H1 (cell line): ENCODE data around the gene ITGB2. TPM values are rescaled to one million over a fixed set of nuclear protein-coding genes. Genes with fewer than 3 reads are reported as not detected.

Experiments
- CTCF ChIA-PET: fragments of 300-600 bp; sonication (Branson Sonifier 250); formaldehyde crosslinking; loops from one replicate; lab custom pipeline; 2021; ENCODE audit not compliant: partially characterized antibody; lab: Charles Lee
- POLR2A ChIA-PET: fragments of 300-600 bp; sonication (Branson Sonifier 250); formaldehyde crosslinking; loops from one replicate; lab custom pipeline; 2021; ENCODE audit warnings: inconsistent platforms; ENCODE audit not compliant: partially characterized antibody; lab: Charles Lee
- DNase-seq, 2 experiments: peaks; one replicate each; pipeline versions ENCODE4 v3.0.0 to v3.0.0-alpha.2; 2010 to 2022; ENCODE audit warnings: low spot score in 2 of 2, low read depth in 1 of 2, mixed read lengths in 1 of 2
- FAIRE-seq: peaks from 2 replicates; lab custom pipeline; 2011; peaks lifted over from hg19 to GRCh38; lab: Jason Lieb, UNC
- H2AFZ ChIP-seq: 2 replicates; pipeline ENCODE4 v1.8.1; 2012; ENCODE audit warnings: low read length, inconsistent platforms
- H2AK5ac ChIP-seq: 2 replicates; pipeline ENCODE4 v1.6.1; 2013; ENCODE audit warnings: low read depth, low read length
- H2BK120ac ChIP-seq: replicated peaks from 2 replicates; pipeline ENCODE3; 2013; ENCODE audit warnings: low read depth, low read length, inconsistent platforms
- H2BK12ac ChIP-seq: 2 replicates; pipeline ENCODE4 v1.6.1; 2013; ENCODE audit warnings: low read depth, low read length
- H2BK15ac ChIP-seq: 2 replicates; pipeline ENCODE4 v1.6.1; 2013; ENCODE audit warnings: low read length
- H2BK20ac ChIP-seq: 2 replicates; pipeline ENCODE4 v1.6.1; 2013; ENCODE audit warnings: low read length
- H2BK5ac ChIP-seq: 2 replicates; pipeline ENCODE4 v1.6.1; 2013; ENCODE audit warnings: low read depth, low read length
- H3K14ac ChIP-seq: 2 replicates; pipeline ENCODE4 v1.6.1; 2013; ENCODE audit warnings: inconsistent platforms; ENCODE audit not compliant: insufficient read length
- H3K18ac ChIP-seq: 2 replicates; pipeline ENCODE4 v1.6.1; 2013; ENCODE audit warnings: low read length; ENCODE audit errors: extremely low read depth
- H3K23ac ChIP-seq: 2 replicates; pipeline ENCODE4 v1.6.1; 2013; ENCODE audit warnings: inconsistent platforms; ENCODE audit not compliant: insufficient read length
- H3K23me2 ChIP-seq: 2 replicates; pipeline ENCODE4 v1.6.1; 2013; ENCODE audit warnings: low read depth, low read length
- H3K27ac ChIP-seq: 2 replicates; pipeline ENCODE4 v1.6.1; 2011; ENCODE audit warnings: low read depth, low read length, inconsistent platforms
- H3K27me3 ChIP-seq, 4 experiments: replicated peaks in 1 of 4; 1 replicate in 1 of 4; 2 replicates in 3 of 4; pipeline versions ENCODE4 v1.6.1 to v1.8.1; 2011 to 2013; ENCODE audit warnings: low read length in 3 of 4, mild to moderate bottlenecking in 3 of 4, inconsistent platforms in 2 of 4, mixed read lengths in 2 of 4, moderate library complexity in 1 of 4; ENCODE audit not compliant: control insufficient read depth in 3 of 4, insufficient read depth in 3 of 4; ENCODE audit errors: extremely low read depth in 1 of 4
- H3K36me3 ChIP-seq, 4 experiments: 2 replicates each; pipeline versions ENCODE4 v1.6.1 to v1.8.1; 2011 to 2013; ENCODE audit warnings: mild to moderate bottlenecking in 4 of 4, low read length in 3 of 4, moderate library complexity in 2 of 4, control low read depth in 1 of 4, inconsistent platforms in 1 of 4; ENCODE audit not compliant: insufficient read depth in 4 of 4, control insufficient read depth in 2 of 4
- H3K4ac ChIP-seq: replicated peaks from 2 replicates; pipeline ENCODE3; 2013; ENCODE audit warnings: low read length, low read depth, mixed read lengths, inconsistent platforms; ENCODE audit not compliant: insufficient read length
- H3K4me1 ChIP-seq, 4 experiments: replicated peaks in 1 of 4; 1 replicate in 1 of 4; 2 replicates in 3 of 4; pipeline versions ENCODE4 v1.6.1 to v1.8.1; 2011 to 2013; ENCODE audit warnings: low read length in 3 of 4, inconsistent platforms in 2 of 4, mixed read lengths in 1 of 4; ENCODE audit not compliant: insufficient read depth in 4 of 4, control insufficient read depth in 3 of 4
- H3K4me2 ChIP-seq, 2 experiments: 2 replicates each; pipeline versions ENCODE4 v1.6.1 to v1.8.1; 2011 to 2013; ENCODE audit warnings: low read depth in 2 of 2, low read length in 2 of 2, control low read depth in 1 of 2, inconsistent platforms in 1 of 2, mild to moderate bottlenecking in 1 of 2; ENCODE audit not compliant: insufficient read depth in 1 of 2
- H3K4me3 ChIP-seq, 4 experiments: fragments of 200-600, 300-600 bp in 1 of 4; sonication (generic), shearing (Covaris generic), sonication (Bioruptor Twin) in 1 of 4; 2 replicates each; pipeline versions ENCODE4 v1.5.1 to v1.8.1; 2011 to 2016; ENCODE audit warnings: low read length in 4 of 4, low read depth in 3 of 4, control low read depth in 2 of 4, inconsistent platforms in 2 of 4, mild to moderate bottlenecking in 2 of 4, mixed read lengths in 1 of 4, moderate library complexity in 1 of 4; ENCODE audit not compliant: insufficient read depth in 2 of 4; ENCODE audit errors: extremely low read depth in 1 of 4
- H3K56ac ChIP-seq: replicated peaks from 2 replicates; pipeline ENCODE3; 2013; ENCODE audit warnings: low read depth, mild to moderate bottlenecking, mixed read lengths, low read length, inconsistent platforms; ENCODE audit not compliant: insufficient read length
- H3K79me1 ChIP-seq: 2 replicates; pipeline ENCODE4 v1.6.1; 2013; ENCODE audit warnings: low read depth, low read length, control low read depth
- H3K79me2 ChIP-seq, 2 experiments: 2 replicates each; pipeline versions ENCODE4 v1.6.1 to v1.8.1; 2012 to 2013; ENCODE audit warnings: low read length in 2 of 2, mild to moderate bottlenecking in 2 of 2, inconsistent platforms in 1 of 2; ENCODE audit not compliant: insufficient read depth in 2 of 2, control insufficient read depth in 1 of 2
- H3K9ac ChIP-seq, 4 experiments: replicated peaks in 1 of 4; 1 replicate in 1 of 4; 2 replicates in 3 of 4; pipeline versions ENCODE4 v1.6.1 to v1.8.1; 2011 to 2013; ENCODE audit warnings: low read depth in 3 of 4, low read length in 3 of 4, control low read depth in 2 of 4, mild to moderate bottlenecking in 2 of 4, moderate library complexity in 2 of 4, inconsistent platforms in 1 of 4; ENCODE audit errors: extremely low read depth in 1 of 4
- H3K9me3 ChIP-seq, 2 experiments: 2 replicates each; pipeline versions ENCODE4 v1.6.1 to v1.8.1; 2012 to 2013; ENCODE audit warnings: mild to moderate bottlenecking in 2 of 2, moderate library complexity in 2 of 2, control low read depth in 1 of 2, inconsistent platforms in 1 of 2, low read depth in 1 of 2, low read length in 1 of 2, mixed read lengths in 1 of 2; ENCODE audit not compliant: insufficient read depth in 2 of 2
- H4K20me1 ChIP-seq, 2 experiments: replicated peaks in 1 of 2; 2 replicates each; pipeline versions ENCODE3 to v1.8.1; 2011 to 2013; ENCODE audit warnings: inconsistent platforms in 2 of 2, low read length in 2 of 2, mild to moderate bottlenecking in 1 of 2; ENCODE audit not compliant: insufficient read depth in 2 of 2, control insufficient read depth in 1 of 2
- H4K5ac ChIP-seq: 2 replicates; pipeline ENCODE4 v1.6.1; 2013; ENCODE audit warnings: low read length, low read depth, mixed read lengths, inconsistent platforms; ENCODE audit not compliant: insufficient read length
- H4K8ac ChIP-seq: 2 replicates; pipeline ENCODE4 v1.8.0; 2013; ENCODE audit warnings: mild to moderate bottlenecking, moderate library complexity, low read length, inconsistent platforms; ENCODE audit not compliant: insufficient read depth; ENCODE audit errors: extremely low read depth
- H4K91ac ChIP-seq: replicated peaks from 2 replicates; pipeline ENCODE3; 2013; ENCODE audit warnings: low read length, mixed read lengths, inconsistent platforms; ENCODE audit not compliant: insufficient read length
- CTCF ChIP-seq, 3 experiments: IDR thresholded peaks; 1 replicate in 2 of 3; 2 replicates in 1 of 3; pipeline versions ENCODE4 v1.5.1 to v1.6.1; 2011; ENCODE audit warnings: low read length in 3 of 3, mild to moderate bottlenecking in 3 of 3, inconsistent platforms in 2 of 3, low read depth in 1 of 3, moderate library complexity in 1 of 3; ENCODE audit not compliant: insufficient read depth in 1 of 3; ENCODE audit errors: control extremely low read depth in 1 of 3
- GTF2F1 ChIP-seq: IDR thresholded peaks from 2 replicates; pipeline ENCODE4 v1.6.1; 2012; ENCODE audit warnings: low read depth, low read length, improper control_type of control experiment, borderline replicate concordance
- HDAC2 ChIP-seq, 2 experiments: fragments of 300-600 bp in 1 of 2; sonication (generic) in 1 of 2; IDR thresholded peaks; 2 replicates each; pipeline ENCODE4 v1.6.1; 2011 to 2012; ENCODE audit warnings: low read depth in 2 of 2, low read length in 2 of 2, mild to moderate bottlenecking in 2 of 2, moderate library complexity in 2 of 2, borderline replicate concordance in 1 of 2, inconsistent platforms in 1 of 2
- KDM5A ChIP-seq: fragments of 200-600 bp; IDR thresholded peaks from 2 replicates; pipeline ENCODE4 v1.7.1; 2012; ENCODE audit warnings: mild to moderate bottlenecking, low read length, inconsistent platforms, mixed read lengths
- MAFK ChIP-seq: IDR thresholded peaks from 2 replicates; pipeline ENCODE4 v1.6.1; 2012; ENCODE audit warnings: low read depth, mild to moderate bottlenecking, improper control_type of control experiment, low read length
- PHF8 ChIP-seq: fragments of 200-600 bp; sonication (generic); conservative IDR thresholded peaks from 2 replicates; pipeline ENCODE4 v1.7.1; 2012; ENCODE audit warnings: low read depth, mild to moderate bottlenecking, inconsistent platforms, low read length, moderate library complexity
- RNF2 ChIP-seq: fragments of 200-900, 300-1000 bp; sonication (generic); IDR thresholded peaks from 2 replicates; pipeline ENCODE4 v1.7.1; 2016; ENCODE audit warnings: borderline replicate concordance, low read depth, mild to moderate bottlenecking, antibody characterized with exemption, low read length; ENCODE audit not compliant: poor library complexity, severe bottlenecking; ENCODE audit errors: missing control alignments
- SIRT6 ChIP-seq: IDR thresholded peaks from one replicate; pipeline ENCODE4 v1.7.1; 2012; ENCODE audit warnings: low read length, inconsistent platforms
- TCF12 ChIP-seq: IDR thresholded peaks from 2 replicates; pipeline ENCODE4 v1.6.1; 2011; ENCODE audit warnings: low read depth, mild to moderate bottlenecking, low read length
- YY1 ChIP-seq: IDR thresholded peaks from 2 replicates; pipeline ENCODE4 v1.6.1; 2011; ENCODE audit warnings: low read depth, mild to moderate bottlenecking, low read length
- WGBS, 2 experiments: shearing (Covaris generic) in 1 of 2; methylation state at CpG; one replicate each; pipeline versions ENCODE4 v1.1.6 to v1.1.7; 2013 to 2015; ENCODE audit warnings: low lambda C conversion rate in 2 of 2, mixed read lengths in 2 of 2, inconsistent platforms in 1 of 2, low coverage in 1 of 2, missing lambda C conversion rate in 1 of 2; ENCODE audit not compliant: insufficient replicate concordance in 2 of 2, insufficient coverage in 1 of 2, insufficient read length in 1 of 2; ENCODE audit errors: extremely low coverage in 1 of 2, missing lambda C conversion rate in 1 of 2; 5-methylcytosine and 5-hydroxymethylcytosine counted together
- polyA plus RNA-seq, 7 experiments: library from polyadenylated mRNA; depleted of rRNA in 3 of 7; stranded (reverse) in 5 of 7; unstranded in 2 of 7; fragments of >200 nt in 5 of 7; fragments of 200-250 nt in 2 of 7; gene quantifications; 1 replicate in 5 of 7; 2 replicates in 1 of 7; 4 replicates in 1 of 7; pipeline versions ENCODE4 v1.2.1 to v1.2.3, GENCODE V29; 2011 to 2013; ENCODE audit warnings: missing spikeins in 2 of 7, mixed read lengths in 2 of 7
- total RNA-seq: library from RNA; stranded (reverse); fragmentation: NEBNext Ultra II Directional; extraction: Animal tissue kit (Norgen Biotek cat#: 25700); gene quantifications from 2 replicates; pipeline ENCODE4 v1.2.1, GENCODE V29; 2021

The ITGB2 gene
- total and polyA plus RNA-seq, 2 of the 8 experiments (the other 6 are each of a cell fraction or from before 2014, with no cell fraction given), result 0.24 to 0.63 TPM

DNA sequence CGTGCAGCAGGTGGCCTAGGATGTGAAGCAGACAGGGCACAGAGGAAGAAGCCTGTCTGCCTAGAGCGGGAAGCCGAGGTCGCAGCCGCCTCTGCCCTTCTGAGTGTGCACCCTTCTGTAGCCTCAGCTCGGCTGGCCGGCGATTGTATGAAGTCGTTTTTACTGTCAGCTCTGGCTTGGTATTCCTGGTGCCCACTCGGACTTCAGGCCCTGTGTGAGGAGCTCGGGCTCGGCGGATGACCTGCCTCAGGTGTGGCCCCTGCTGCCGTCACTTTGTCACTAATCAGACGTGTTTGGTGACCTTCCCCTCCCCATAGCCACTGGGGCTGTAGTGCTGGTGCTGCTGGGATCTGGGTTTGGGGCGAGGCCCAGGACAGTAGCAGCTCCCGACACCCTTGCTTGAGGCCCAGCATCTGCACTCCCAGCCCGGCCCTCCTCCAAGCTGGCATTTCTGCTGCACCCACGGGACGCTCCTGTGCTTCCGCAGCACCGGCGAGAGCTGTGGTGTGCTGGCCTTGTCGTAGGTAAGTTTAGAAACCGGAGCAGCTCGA is 37.3 kb upstream of the ITGB2 start:
- Histone ChIP-seq H4K5ac (no peak overlapping the region), H3K56ac (no peak overlapping the region), H4K8ac (peak overlapping the region; percentile 83), H2AK5ac (no peak overlapping the region), H3K4me1 (no peaks in the 10 kb centered on the region), H3K4ac (no peak overlapping the region), H3K9ac (0 out of 7 replicates have a peak overlapping the region, but pooled peaks of 1 of the 4 experiments have one; percentile 6), H2AFZ (no peak overlapping the region), H3K79me2 (peaks cover 0 to 57% of the 10 kb centered on the region in 2 experiments; a peak in 2 of 4 replicates), H3K27ac (no peak overlapping the region), H3K23ac (no peak overlapping the region), H4K91ac (no peak overlapping the region), H3K36me3 (peaks cover 12 to 39% (median 22%) of the 10 kb centered on the region in 4 experiments), H3K27me3 (no peaks in the 10 kb centered on the region), H2BK15ac (no peak overlapping the region), H3K4me2 (no peak overlapping the region), H2BK20ac (no peak overlapping the region), H2BK5ac (no peak overlapping the region), H4K20me1 (peaks cover 19 to 47% of the 10 kb centered on the region in 2 experiments), H3K23me2 (no peaks in the 10 kb centered on the region), H3K9me3 (no peaks in the 10 kb centered on the region), H2BK12ac (no peak overlapping the region), H3K4me3 (no peak overlapping the region), H3K79me1 (peaks cover 24% of the 10 kb centered on the region), H2BK120ac (no peak overlapping the region), H3K14ac (no peak overlapping the region), H3K18ac (no peak overlapping the region)
- CTCF ChIA-PET, result interaction anchor here (0.7 to 3.4 kb wide), 6 partner anchors 8 to 181 kb away, joined by 3 to 19 read pairs (median 4); no protein-coding TSS in a partner anchor
- POLR2A ChIA-PET, result interaction anchor here (0.6 to 1.7 kb wide), 6 partner anchors 9 to 439 kb away, joined by 3 to 8 read pairs (median 3); no protein-coding TSS in a partner anchor
- no peak for FAIRE-seq
- WGBS, 2 experiments, result 87% methylated on average over 23 of the region's 26 CpGs; no CpG with 5 or more reads in 1 of the 2 experiments
- no peak for DNase-seq
- TF ChIP-seq YY1, result no peak
- no peak for TF ChIP-seq TCF12
- no peak for TF ChIP-seq MAFK
- TF ChIP-seq CTCF (IDR thresholded peaks at IDR 0.05; ENCODE audit: control extremely low read depth in 1 of 3, insufficient read depth in 1 of 3, low read depth in 1 of 3, low read length in 3 of 3), result no peak
- TF ChIP-seq PHF8, result no peak
- no peak for TF ChIP-seq RNF2
- TF ChIP-seq KDM5A, result no peak
- no peak for TF ChIP-seq SIRT6
- no peak for TF ChIP-seq GTF2F1
- TF ChIP-seq HDAC2 (IDR thresholded peaks at IDR 0.05; ENCODE audit: borderline replicate concordance in 1 of 2, low read depth in 2 of 2, low read length in 2 of 2), result no peak
- TF ChIP-seq, all 59 proteins: peak for 0
